ENCODE measurements around the gene C1orf21. TPM values are rescaled to one million over a fixed set of nuclear protein-coding genes. Genes with fewer than 3 reads are reported as not detected.
A peak's percentile ranks its signal among the peaks of the same experiment; 100 is the strongest.

The C1orf21 gene
- total RNA-seq, 2 donors from 2014 or later, result 3.0 to 4.6 TPM

DNA sequence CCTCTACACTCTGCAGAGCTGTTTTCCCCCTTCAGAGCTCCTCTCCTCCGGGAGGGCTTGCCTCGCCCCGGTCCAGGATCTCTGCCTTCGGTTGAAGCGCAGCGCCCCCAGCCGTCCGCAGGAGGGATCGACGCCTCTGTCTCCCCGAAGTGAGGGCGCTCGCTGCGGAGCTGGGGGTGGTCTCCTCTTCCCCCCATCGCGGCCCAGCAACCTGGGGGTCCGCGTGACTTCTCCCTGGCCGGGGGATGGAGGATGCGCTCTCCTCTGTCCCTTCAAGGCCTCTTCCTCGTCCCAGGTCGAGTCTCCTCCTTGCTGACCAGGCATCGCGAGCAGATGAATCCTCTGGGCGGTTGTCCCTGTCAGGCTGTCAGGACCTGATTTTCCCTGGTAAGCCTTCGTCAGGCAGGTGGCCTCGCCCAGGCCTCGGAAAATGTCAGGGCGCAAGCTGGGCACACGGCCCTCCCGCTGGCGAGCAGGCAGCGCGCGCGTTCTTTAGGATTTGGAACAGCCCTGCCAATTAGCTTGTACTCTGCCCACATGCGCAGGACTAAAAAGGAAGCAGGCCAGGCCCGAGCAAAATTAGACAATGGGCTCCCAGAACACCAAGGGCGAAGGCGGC is 277.3 kb downstream of the C1orf21 start:
- no peaks in the 10 kb centered on the region for H3K36me3 Mint-ChIP-seq (ENCODE audit: insufficient read depth in 2 of 2)
- H3K27me3 Mint-ChIP-seq (ENCODE audit: low read depth), result peaks cover 19% of the 10 kb centered on the region
- no peak overlapping the region for H3K27ac Mint-ChIP-seq
- peak overlapping the region in 1 of 2 donors; percentile 68 for H3K4me3 Mint-ChIP-seq
- DNase-seq, result peak; percentile 65
- H3K9me3 Mint-ChIP-seq, result no peaks in the 10 kb centered on the region
- no peaks in the 10 kb centered on the region for H3K4me1 Mint-ChIP-seq (ENCODE audit: low read depth)
- ATAC-seq (replicated peaks in 1 of 2), result peak; percentile 60 to 77

DNA sequence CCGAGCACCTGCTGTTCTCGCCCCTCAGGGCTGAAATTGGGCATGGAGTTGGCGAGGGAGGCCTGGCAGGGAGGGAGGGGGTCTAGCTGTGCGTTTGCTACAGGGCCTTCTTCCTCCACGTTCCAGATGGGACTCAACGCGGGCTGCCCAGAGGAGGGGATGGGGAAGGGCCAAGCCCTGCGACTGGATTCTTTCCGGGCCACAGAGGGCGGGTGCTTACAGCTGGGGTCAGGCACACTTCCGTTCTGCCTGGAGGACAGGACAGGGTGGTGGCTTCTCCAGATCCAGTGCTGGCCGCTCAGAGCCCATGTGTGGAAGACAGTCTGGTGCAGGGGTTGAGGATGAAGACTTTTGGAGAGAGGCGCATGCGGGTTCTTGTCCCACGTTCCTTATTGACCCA is 277.8 kb downstream of the C1orf21 start:
- H3K4me1 Mint-ChIP-seq (ENCODE audit: low read depth), result no peaks in the 10 kb centered on the region
- no peaks in the 10 kb centered on the region for H3K36me3 Mint-ChIP-seq (ENCODE audit: insufficient read depth in 2 of 2)
- H3K9me3 Mint-ChIP-seq, result no peaks in the 10 kb centered on the region
- H3K27me3 Mint-ChIP-seq (ENCODE audit: low read depth), result peaks cover 19% of the 10 kb centered on the region
- ATAC-seq (replicated peaks in 1 of 2) (no peak), DNase-seq (no peak)
- no peak overlapping the region for H3K4me3 Mint-ChIP-seq
- H3K27ac Mint-ChIP-seq, result no peak overlapping the region

DNA sequence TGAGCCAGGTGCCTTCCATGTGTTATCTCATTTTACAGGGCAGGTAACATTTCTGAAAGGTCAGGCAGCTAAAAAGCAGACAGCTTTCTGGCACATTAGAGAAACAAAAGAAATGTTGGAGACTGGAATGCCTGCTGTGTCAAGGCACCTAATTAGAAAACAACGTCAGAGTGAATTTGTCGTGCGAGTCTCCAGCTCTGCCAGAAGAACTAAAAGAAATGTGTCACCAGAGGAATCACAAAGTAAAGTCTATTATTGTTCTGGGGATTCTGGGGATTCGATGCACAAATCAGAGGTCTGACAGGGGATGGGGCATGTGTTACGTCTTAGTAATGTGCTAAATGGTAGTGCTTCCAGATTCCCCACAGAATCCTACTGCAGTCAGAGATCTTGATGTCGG is 278.5 kb downstream of the C1orf21 start:
- Mint-ChIP-seq H3K4me1 (ENCODE audit: low read depth) (no peaks in the 10 kb centered on the region), H3K27ac (no peak overlapping the region), H3K36me3 (ENCODE audit: insufficient read depth in 2 of 2) (no peaks in the 10 kb centered on the region), H3K9me3 (no peaks in the 10 kb centered on the region), H3K4me3 (no peak overlapping the region), H3K27me3 (ENCODE audit: low read depth) (peaks cover 19% of the 10 kb centered on the region)
- DNase-seq (no peak), ATAC-seq (replicated peaks in 1 of 2) (no peak)

DNA sequence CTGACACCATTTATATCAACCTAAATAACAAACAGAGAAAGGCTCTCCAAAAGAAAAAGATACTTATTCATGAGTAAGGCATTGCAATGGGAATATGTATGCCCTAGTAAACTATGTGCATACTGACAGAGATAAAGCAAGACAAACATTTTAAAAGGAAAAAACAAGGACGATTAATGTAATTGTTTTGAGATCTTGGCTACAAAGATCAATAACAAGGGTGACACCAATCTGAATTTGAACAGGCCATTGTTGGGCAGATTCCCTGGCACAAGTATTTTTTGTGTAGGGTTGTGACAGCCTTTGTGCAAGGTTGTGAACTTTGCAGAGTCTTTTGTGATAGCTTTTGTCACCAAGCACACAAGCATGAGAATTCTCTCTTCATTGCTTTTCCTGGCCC is 282.6 kb downstream of the C1orf21 start:
- Mint-ChIP-seq H3K27me3 (ENCODE audit: low read depth) (peaks cover 40% of the 10 kb centered on the region), H3K27ac (no peak overlapping the region), H3K4me3 (no peak overlapping the region), H3K9me3 (no peaks in the 10 kb centered on the region), H3K36me3 (ENCODE audit: insufficient read depth in 2 of 2) (no peaks in the 10 kb centered on the region), H3K4me1 (ENCODE audit: low read depth) (no peaks in the 10 kb centered on the region)
- DNase-seq (no peak), ATAC-seq (replicated peaks in 1 of 2) (no peak)

DNA sequence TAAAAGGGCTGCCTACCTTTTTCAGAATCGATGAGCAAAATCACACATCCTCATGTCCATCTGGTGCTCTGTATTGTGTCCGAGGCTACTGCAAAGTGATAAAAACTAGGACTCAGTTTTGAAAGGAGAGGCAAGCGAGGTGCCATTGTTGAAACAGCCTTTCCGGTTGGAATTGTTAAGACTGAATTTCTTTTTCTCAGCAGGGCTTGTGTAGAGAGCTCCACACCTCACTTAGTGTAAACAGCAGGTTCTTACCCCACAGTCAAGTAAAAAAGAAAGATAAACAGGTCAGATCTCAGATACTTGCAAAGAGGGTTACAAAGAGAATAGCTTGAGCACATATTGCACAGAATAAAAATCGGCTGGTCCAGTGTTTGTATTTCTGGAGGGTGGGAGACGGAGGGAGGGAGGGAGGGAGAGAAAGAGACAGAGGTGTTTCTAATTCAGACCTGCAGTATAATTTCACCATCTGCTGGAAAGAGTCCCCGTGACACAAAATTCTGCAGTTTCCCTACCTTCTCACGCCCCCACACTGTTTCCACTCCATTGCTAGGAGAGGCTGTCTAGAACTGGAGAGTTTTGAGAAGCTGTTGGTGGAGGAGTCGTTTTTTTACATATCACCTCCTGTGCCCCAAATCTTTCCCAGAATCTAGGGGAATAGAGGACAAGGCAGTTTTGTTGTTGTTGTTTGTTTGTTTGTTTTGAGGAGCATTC is 285.3 kb downstream of the C1orf21 start:
- ATAC-seq (replicated peaks in 1 of 2) (no peak), DNase-seq (no peak)
- no peak overlapping the region for H3K27ac Mint-ChIP-seq
- peaks cover 21% of the 10 kb centered on the region for H3K27me3 Mint-ChIP-seq (ENCODE audit: low read depth)
- H3K36me3 Mint-ChIP-seq (ENCODE audit: insufficient read depth in 2 of 2), result no peaks in the 10 kb centered on the region
- H3K9me3 Mint-ChIP-seq, result no peaks in the 10 kb centered on the region
- H3K4me1 Mint-ChIP-seq (ENCODE audit: low read depth), result no peaks in the 10 kb centered on the region
- no peak overlapping the region for H3K4me3 Mint-ChIP-seq

DNA sequence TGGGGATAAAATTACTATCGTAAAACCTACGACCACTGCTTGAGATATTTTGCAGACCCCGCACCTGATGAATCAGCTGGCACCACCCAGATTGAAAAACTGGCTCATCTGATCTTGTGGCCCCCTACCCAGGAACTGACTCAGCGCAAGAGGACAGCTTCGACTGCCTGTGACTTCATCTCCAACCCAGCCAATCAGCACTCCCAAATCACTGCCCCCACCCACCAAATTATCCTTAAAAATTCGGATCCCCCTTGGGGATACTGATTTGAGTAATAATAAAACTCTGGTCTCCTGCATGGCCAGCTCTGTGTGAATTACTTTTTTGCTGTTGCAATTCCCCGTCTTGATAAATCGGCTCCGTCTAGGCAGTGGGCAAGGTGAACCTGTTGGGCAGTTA is 286.5 kb downstream of the C1orf21 start:
- peaks cover 21% of the 10 kb centered on the region for H3K27me3 Mint-ChIP-seq (ENCODE audit: low read depth)
- DNase-seq, result no peak
- H3K9me3 Mint-ChIP-seq, result no peaks in the 10 kb centered on the region
- H3K4me3 Mint-ChIP-seq, result no peak overlapping the region
- ATAC-seq (replicated peaks in 1 of 2), result no peak
- no peaks in the 10 kb centered on the region for H3K4me1 Mint-ChIP-seq (ENCODE audit: low read depth)
- H3K27ac Mint-ChIP-seq, result no peak overlapping the region
- no peaks in the 10 kb centered on the region for H3K36me3 Mint-ChIP-seq (ENCODE audit: insufficient read depth in 2 of 2)

DNA sequence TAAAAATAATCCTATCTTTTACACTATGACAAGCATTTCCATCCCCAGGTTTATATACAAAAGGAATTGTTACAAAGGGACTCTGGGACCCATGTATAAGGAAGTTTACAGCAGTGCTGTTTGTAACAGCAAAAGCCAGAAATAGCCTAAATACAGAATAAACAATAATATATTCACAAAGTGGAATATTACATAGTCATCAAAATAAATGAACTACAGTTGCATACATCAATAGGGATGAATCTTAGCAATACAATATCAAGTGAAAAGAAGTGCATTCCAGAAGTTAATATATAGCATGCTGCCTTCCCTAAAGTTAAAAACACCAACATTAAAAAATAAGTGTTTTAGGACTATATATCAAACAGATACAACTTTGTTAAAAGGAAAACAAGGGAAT is 290.5 kb downstream of the C1orf21 start:
- H3K27ac Mint-ChIP-seq, result no peak overlapping the region
- DNase-seq (no peak), ATAC-seq (replicated peaks in 1 of 2) (no peak)
- peaks cover 3 to 6% of the 10 kb centered on the region in 2 donors for H3K36me3 Mint-ChIP-seq (ENCODE audit: insufficient read depth in 2 of 2)
- peaks cover 3 to 6% of the 10 kb centered on the region in 2 donors for H3K9me3 Mint-ChIP-seq
- H3K4me1 Mint-ChIP-seq (ENCODE audit: low read depth), result no peaks in the 10 kb centered on the region
- H3K4me3 Mint-ChIP-seq, result no peak overlapping the region
- peaks cover 9% of the 10 kb centered on the region for H3K27me3 Mint-ChIP-seq (ENCODE audit: low read depth)
